ENCODE results near the gene CCDC102A.
"Not testable (repeated sequence)": the region's sequence is repeated elsewhere in the genome, so short reads cannot be mapped to it uniquely, and the experiment has no call there.

CCDC102A gene

GRCh38 chr16:57536306-57537193 lies at the start of gene CCDC102A:
CCDC102A (minus strand) TSS chr16:57536571; CDS start chr16:57529177, 7,394 bp downstream.
- DNase-seq (ENCODE audit: low read depth) = no peak

- no peak for DNase-seq (ENCODE audit: low read depth)
Measured at GRCh38 chr16:57585051-57585687, 48.8 kb upstream of the CCDC102A start.

- no peak for DNase-seq (ENCODE audit: low read depth)
Measured at GRCh38 chr16:57579361-57579665, 42.9 kb upstream of the CCDC102A start.

GRCh38 chr16:57578521-57579360 lies 42.4 kb upstream of the CCDC102A start:
- DNase-seq (ENCODE audit: low read depth) = no peak

- no peak for DNase-seq (ENCODE audit: low read depth)
Measured at GRCh38 chr16:57577691-57578224, 41.4 kb upstream of the CCDC102A start.

GRCh38 chr16:57577214-57577613 lies 40.8 kb upstream of the CCDC102A start:
- no peak for DNase-seq (ENCODE audit: low read depth)

GRCh38 chr16:57576429-57576870 lies 40.1 kb upstream of the CCDC102A start:
- peak; percentile 45 for DNase-seq (ENCODE audit: low read depth)

GRCh38 chr16:57575468-57576277 lies 39.3 kb upstream of the CCDC102A start:
- no peak for DNase-seq (ENCODE audit: low read depth)

- no peak for DNase-seq (ENCODE audit: low read depth)
Measured at GRCh38 chr16:57574646-57575467, 38.5 kb upstream of the CCDC102A start.

GRCh38 chr16:57574086-57574485 lies 37.7 kb upstream of the CCDC102A start:
- no peak for DNase-seq (ENCODE audit: low read depth)

GRCh38 chr16:57572978-57573728 lies 36.8 kb upstream of the CCDC102A start:
- no peak for DNase-seq (ENCODE audit: low read depth)

GRCh38 chr16:57571098-57571497 lies 34.7 kb upstream of the CCDC102A start:
- DNase-seq (ENCODE audit: low read depth) = no peak

- no peak for DNase-seq (ENCODE audit: low read depth)
Measured at GRCh38 chr16:57570301-57571070, 34.1 kb upstream of the CCDC102A start.

- no peak for DNase-seq (ENCODE audit: low read depth)
Measured at GRCh38 chr16:57569306-57569946, 33.1 kb upstream of the CCDC102A start.

- not testable (repeated sequence) for DNase-seq (ENCODE audit: low read depth)
Measured at GRCh38 chr16:57568772-57569171, 32.4 kb upstream of the CCDC102A start.

GRCh38 chr16:57568173-57568678 lies 31.9 kb upstream of the CCDC102A start:
- DNase-seq (ENCODE audit: low read depth) = no peak

GRCh38 chr16:57567691-57568090 lies 31.3 kb upstream of the CCDC102A start:
- no peak for DNase-seq (ENCODE audit: low read depth)

GRCh38 chr16:57566436-57566835 lies 30.1 kb upstream of the CCDC102A start:
- peak; percentile 15 for DNase-seq (ENCODE audit: low read depth)
